GM21786 (cell line): ENCODE results near the gene LMX1B.

Experiments
- ATAC-seq: cut with Tn5 transposase; IDR thresholded peaks from one replicate; pipeline ENCODE4 v1.9.1; 2021; ENCODE audit not compliant: unreplicated experiment

Gene LMX1B

GRCh38 chr9:126617823-126618165 is 4.1 kb downstream of the LMX1B start:
- ATAC-seq, result no peak

- no peak for ATAC-seq
These were observed 4.5 kb downstream of the LMX1B start for GRCh38 chr9:126618190-126618584.

- ATAC-seq, result no peak
These were observed 5.0 kb downstream of the LMX1B start for GRCh38 chr9:126618585-126619360.

DNA sequence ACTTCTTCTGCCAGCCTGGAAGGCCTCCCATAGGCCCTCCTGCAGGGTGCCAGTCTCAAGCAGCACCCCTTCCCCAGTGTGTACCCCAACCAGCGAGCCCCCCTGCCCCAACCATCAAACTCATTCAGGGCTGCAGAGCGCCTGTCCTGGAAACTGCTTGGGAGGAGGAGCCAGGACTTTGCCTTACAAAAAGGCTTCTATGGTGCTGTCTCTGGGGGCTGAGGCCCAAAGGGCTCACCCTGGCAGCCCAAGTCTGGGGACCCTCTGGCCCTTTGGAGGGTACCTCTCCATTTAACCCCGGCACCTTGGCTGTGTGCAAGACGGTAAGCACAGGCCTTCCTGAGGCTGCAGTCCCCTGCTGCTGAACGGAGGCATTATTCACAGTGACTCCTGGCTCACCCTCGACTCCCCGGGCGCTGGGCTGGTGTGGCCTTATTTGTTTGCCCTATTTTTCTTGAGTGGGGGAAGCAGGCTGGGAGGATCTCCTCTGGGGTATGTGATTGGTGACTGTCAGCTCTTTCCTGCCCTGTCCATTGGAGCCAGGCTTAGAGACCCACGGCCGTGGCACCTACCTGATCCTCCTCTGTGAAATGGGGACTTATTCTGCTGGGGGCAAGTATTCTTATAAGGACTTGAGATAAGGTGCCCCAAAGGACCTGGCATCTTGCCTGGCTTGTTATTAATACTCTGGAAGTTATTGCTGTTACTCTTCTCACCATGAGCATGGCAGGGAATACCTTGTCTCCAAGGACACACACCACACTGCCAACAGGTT is 5.8 kb downstream of the LMX1B start:
- ATAC-seq, result no peak

DNA sequence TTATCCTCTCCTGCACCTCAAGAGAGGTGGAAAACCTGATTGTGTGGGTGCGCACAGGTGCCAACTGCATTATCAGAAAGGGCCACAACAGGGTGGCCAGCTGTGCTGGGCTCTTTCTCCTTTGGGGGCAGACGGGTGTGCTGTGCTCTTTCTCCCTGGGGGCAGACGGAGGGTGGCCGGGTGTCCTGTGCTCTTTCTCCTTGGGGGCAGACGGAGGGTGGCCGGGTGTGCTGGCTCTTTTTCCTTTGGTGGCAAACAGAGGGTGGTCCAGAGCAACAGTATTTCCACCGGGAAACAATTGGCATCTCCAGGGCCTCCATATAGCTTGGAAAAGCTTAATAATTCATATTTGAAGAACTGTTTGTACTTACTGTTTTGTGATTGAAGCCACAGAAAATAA is 6.8 kb downstream of the LMX1B start:
- ATAC-seq, result no peak

- no peak for ATAC-seq
These were observed 7.6 kb downstream of the LMX1B start for GRCh38 chr9:126621061-126621918.

GRCh38 chr9:126621919-126622735 is 8.4 kb downstream of the LMX1B start:
- ATAC-seq, result no peak

DNA sequence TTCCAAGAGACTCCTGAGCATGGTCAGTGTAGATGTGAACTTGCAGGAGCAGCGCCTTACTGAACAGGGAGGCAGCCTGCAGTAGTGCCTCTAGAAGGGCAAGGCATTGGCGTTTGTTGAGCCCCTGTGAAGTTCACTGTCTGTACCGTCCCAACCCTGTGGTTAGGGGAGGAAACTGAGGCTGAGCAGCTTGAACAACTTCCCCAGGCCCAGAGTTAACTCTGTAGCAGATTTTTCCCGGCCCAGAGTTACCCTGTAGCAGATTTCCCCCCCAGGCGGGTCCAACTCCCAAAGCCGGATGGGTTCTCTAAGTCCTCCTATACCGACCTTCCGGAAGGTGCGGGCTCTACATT is 9.6 kb downstream of the LMX1B start:
- no peak for ATAC-seq

DNA sequence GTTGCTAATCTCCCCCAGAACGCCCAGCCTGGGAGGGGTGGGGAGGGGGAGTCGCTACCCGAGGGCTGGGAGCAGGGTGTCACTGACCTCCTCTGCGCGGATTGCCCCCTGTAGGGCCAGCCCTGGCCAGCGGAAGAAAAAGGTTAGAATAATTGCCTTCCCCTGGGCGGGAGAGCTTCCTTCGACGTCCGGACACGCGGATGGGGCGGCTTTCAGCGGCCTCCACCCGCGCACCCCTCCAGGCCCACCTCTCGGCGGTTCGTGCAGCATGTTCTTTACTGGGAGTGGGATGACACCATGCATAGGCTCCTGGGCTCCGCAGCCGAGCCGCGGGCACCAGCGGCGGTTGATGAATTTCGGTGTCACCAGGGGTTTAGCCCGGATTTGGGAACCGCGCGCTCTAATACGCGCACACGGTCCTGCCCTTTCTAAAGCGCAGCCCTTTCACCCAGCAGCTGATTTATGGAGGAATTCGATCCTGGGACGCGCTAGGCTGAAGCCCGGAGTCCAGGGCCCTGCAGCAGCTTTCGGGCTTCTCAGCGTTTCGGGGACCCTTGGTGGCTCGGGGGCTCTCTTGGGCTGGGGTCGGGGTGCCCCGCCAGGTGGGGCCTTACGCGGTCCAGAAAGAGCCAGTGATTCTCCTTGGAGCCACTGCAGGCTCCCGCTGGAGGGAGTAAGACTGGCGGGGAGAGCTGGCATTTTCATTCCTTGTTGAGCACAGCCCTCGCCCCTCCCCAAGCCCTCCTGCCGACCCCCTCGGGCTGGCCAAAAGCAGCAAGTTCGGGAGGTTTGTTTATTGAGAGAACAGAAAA is 10.1 kb downstream of the LMX1B start:
- no peak for ATAC-seq

- ATAC-seq, result no peak
These were observed 10.7 kb downstream of the LMX1B start for GRCh38 chr9:126624479-126624826.

- ATAC-seq, result no peak
These were observed 11.2 kb downstream of the LMX1B start for GRCh38 chr9:126624912-126625311.

DNA sequence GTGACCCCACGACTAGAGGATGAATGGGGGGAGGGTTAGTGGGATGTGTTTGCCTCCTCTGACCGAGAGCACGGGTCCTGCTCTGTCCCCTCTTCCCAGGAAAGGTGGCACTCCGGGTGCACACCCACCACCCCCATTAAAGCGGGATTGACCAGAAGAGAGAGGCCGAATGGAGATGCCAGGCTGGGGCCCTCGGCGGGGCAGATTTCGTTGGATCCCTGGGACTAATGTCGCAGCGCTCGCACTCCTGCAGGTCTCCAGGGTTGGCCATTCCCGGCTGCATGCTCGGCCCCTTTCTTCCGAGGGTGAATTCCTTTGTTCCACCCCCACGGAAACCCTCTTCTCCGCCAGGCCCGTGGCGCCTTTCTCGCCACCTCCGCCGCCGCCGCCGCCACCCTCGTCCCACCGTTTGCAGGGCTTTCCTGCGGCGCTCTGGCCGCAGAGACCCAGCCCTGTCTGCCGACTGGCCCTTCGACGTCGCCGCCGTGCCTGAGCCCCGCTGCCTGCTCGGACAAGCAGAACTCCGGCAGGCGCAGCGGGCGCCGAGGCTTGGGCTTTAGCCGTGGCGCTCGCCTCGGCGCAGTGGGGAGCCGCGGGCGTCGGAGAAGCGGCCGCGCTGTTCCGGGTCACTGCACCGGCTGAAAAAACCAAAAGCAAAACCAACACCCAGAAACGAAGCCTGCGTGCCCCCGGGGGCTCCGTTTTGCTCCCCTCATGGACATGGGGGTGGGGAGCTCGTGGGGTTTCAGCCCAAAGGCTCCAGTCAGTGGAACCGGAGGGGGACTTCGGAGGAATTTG is 11.8 kb downstream of the LMX1B start:
- no peak for ATAC-seq

DNA sequence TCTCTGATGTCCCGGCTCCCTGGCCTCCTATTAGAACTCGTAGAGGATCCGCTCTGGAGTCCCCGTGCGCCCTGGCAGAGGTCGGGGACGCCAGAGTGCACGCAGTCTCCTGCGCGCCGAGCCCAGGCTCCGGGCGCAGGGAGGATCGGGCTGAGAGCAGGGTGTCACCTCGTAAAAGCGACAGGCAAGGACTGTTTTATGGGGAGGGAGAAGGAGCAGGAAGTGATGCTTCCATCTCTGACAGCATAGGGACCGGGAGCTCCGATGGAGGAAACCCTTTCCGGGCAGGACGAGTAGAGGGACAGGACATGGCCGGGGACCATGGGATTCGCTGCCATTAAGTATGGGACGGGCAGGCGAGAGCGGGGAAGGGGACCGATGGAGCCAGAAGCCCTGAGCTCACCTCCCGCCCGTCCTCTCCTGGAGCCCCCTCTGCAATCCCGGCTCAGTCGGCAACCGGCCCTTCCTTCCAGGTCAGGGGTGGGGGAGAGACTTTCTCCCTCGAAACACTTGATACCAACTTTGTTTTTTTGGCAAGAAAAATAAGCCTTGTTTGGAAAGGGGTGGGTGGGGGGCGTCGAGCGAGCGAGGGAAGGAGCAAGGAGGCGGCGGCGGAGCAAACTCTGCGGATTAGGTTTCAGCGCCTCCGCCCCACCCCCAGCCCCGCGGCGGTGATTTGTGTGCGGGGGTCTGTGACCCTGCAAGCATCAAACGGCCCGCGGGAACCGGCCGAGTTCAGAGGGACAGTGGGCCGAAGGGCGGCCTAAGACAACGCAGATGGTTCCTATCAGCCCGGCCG is 12.6 kb downstream of the LMX1B start:
- no peak for ATAC-seq

DNA sequence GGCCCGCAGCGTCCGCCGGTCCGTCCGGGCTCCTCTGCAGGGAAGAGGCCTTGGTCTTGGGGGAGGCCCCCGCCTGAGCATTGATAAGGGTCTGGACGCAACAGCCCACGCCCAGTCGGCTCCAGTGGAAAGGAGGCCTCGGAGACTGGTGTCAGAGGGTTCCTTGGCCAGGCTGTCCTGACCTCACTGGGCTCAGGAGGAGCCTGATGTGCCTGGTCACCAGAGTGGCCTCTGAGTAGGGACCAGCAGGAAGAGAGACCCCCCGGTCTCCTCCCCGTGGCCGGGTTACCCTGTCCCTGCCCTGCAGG is 13.2 kb downstream of the LMX1B start:
- no peak for ATAC-seq

DNA sequence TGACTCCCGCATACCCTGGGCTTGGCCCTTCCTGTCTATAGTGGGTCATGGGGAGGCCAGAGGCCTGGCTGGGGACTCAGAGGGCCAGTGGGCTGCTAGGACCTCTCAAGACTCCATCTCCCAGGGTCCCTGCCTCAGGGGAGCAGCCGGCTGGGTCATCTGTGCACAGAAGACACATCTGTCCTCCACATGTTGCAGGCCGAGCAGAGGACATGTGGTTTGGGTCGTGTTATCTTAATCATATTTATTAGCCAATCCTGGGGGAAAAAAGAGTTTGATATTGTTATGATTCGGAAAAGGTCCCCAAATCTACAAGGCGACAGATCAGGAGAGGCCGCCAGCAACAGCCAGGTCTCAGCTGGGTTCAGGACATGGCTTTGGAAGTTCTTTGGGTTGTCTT is 14.4 kb downstream of the LMX1B start:
- ATAC-seq, result no peak

DNA sequence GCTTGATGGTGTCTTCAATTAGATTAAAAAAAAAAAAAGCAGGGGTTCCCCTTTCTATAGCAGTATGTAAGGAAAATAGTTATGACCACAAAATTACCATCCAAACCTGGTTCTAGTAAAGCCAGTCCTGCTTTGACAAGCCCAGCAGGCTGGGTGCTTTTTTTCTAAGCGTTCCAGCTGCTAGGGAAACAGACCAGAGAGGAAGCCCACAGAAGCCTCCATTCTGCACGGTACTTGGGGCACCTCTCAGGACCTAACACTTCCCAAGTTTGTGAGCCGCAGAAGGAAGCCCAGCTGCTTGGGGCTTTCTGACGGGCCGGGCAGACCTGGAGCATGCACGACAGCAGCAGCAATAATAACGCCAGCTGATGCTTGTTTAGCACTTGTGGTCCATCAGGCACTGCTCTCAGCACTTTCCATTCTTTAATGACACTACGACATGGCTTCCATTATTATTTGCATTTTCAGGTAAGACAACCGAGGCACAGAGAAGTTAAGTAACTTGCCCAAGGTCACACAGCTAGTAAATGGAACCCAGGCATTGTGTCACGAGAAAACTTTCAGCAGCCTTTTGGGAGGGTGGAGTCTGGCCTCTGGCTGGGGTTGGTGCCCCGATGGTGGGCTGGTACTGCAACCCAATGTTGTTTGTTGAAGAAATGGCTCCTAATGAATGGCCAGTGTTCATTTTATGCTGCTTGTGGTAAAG is 15.4 kb downstream of the LMX1B start:
- no peak for ATAC-seq

GRCh38 chr9:126630458-126631237 is 16.9 kb downstream of the LMX1B start:
- no peak for ATAC-seq
